Measurements from ENCODE around the gene TTC21A. TPM values are rescaled to one million over a fixed set of nuclear protein-coding genes. Genes with fewer than 3 reads are reported as not detected.

TTC21A gene
- total RNA-seq, 1 experiment from 2014 or later = 1.7 TPM

DNA sequence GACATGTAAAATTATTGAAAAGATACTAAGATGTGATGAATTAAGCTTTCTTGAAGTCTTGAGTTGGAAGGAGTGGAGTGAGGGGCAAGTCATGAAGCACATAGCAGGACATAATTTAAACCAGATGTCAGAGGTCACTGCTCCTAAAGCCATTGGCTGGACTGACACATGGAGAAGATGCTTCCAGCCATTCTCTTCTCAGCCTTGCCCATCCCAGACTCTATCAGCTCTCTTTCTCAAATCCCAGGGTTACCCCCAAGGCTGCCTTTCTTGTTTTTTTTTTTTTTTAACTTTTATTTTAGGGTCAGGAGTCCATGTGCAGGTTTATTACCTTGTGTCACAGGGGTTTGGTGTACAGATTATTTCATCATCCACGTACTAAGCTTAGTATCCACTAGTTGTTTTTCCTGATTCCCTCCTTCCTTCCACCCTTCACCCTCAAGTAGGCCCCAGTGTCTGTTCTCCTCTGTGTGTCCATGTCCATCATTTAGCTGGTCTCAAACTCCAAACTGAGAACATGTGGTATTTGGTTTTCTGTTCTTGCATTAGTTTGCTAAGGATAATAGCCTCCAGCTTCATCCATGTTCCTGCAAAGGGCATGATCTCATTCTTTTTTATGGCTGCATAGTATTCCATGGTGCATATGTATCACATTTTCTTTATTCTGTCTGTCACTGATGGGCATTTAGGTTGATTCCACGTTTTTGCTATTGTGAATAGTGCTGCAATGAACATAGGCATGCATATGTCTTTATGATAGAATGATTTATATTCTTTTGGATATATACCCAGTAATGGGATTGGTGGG is 66.0 kb downstream of the TTC21A start:
- Mint-ChIP-seq H3K27me3 (ENCODE audit: low read depth) (peaks cover 7% of the 10 kb centered on the region), H3K36me3 (ENCODE audit: insufficient read depth in 1 of 3, low read depth in 3 of 3) (no peaks in the 10 kb centered on the region), H3K4me3 (no peak overlapping the region), H3K9me3 (peaks cover 6 to 10% of the 10 kb centered on the region in 2 experiments), H3K4me1 (peaks cover 23 to 24% of the 10 kb centered on the region in 2 experiments), H3K27ac (no peak overlapping the region)
- H4K91ac ChIP-seq (ENCODE audit: insufficient read length, low read depth, low read length) = no peak overlapping the region
- no peak overlapping the region for H2BK120ac ChIP-seq (ENCODE audit: low read depth, low read length, poor library complexity, severe bottlenecking)
- H3T11ph ChIP-seq (ENCODE audit: low read length) = no peak overlapping the region
- no peak for DNase-seq
- no peaks in the 10 kb centered on the region for H3K9me3 ChIP-seq (ENCODE audit: control insufficient read depth, low read depth, low read length)
- H3K4me2 ChIP-seq (ENCODE audit: insufficient read depth, insufficient read length, low read length) = no peak overlapping the region
- H3K79me2 ChIP-seq (ENCODE audit: insufficient read depth, low read length) = no peaks in the 10 kb centered on the region
- no peak overlapping the region for H2AK5ac ChIP-seq (ENCODE audit: insufficient read length, low read length)
- H3K4ac ChIP-seq (ENCODE audit: low read depth, low read length) = no peak overlapping the region
- no peak overlapping the region for H3K9ac ChIP-seq (ENCODE audit: extremely low read depth, insufficient read length, low read length)
- H2AFZ ChIP-seq (ENCODE audit: low read length) = no peak overlapping the region
- H3K14ac ChIP-seq (ENCODE audit: insufficient read depth, low read length) = no peak overlapping the region
- H4K5ac ChIP-seq (ENCODE audit: insufficient read length, low read depth, low read length) = no peak overlapping the region
- no peak overlapping the region for H4K8ac ChIP-seq (replicated peaks; ENCODE audit: insufficient read length, low read depth, low read length)
- H2BK12ac ChIP-seq (ENCODE audit: insufficient read length, low read depth, low read length) = no peak overlapping the region
- H3K18ac ChIP-seq (ENCODE audit: insufficient read length, low read depth, low read length) = no peak overlapping the region
- peaks cover 3% of the 10 kb centered on the region for H3K23me2 ChIP-seq (ENCODE audit: insufficient read length, low read depth, low read length, poor library complexity, severe bottlenecking)
- no peak overlapping the region for H2BK5ac ChIP-seq (ENCODE audit: insufficient read length, low read length)
- H3K23ac ChIP-seq (ENCODE audit: insufficient read length, low read depth, low read length) = no peak overlapping the region
- peaks cover 6% of the 10 kb centered on the region; the same call in 1 of the 2 replicates for H3K4me1 ChIP-seq (ENCODE audit: insufficient read depth, low read length)
- H3K27ac ChIP-seq (ENCODE audit: insufficient read length, low read depth, low read length) = no peak overlapping the region
- H3K27me3 ChIP-seq (ENCODE audit: insufficient read depth, low read length) = no peaks in the 10 kb centered on the region; the same call in 1 of the 2 replicates
- H2BK20ac ChIP-seq (ENCODE audit: low read depth, low read length, poor library complexity, severe bottlenecking) = no peak overlapping the region
- H2BK15ac ChIP-seq (ENCODE audit: low read depth, low read length) = no peak overlapping the region
- TF ChIP-seq, protein P1, sequence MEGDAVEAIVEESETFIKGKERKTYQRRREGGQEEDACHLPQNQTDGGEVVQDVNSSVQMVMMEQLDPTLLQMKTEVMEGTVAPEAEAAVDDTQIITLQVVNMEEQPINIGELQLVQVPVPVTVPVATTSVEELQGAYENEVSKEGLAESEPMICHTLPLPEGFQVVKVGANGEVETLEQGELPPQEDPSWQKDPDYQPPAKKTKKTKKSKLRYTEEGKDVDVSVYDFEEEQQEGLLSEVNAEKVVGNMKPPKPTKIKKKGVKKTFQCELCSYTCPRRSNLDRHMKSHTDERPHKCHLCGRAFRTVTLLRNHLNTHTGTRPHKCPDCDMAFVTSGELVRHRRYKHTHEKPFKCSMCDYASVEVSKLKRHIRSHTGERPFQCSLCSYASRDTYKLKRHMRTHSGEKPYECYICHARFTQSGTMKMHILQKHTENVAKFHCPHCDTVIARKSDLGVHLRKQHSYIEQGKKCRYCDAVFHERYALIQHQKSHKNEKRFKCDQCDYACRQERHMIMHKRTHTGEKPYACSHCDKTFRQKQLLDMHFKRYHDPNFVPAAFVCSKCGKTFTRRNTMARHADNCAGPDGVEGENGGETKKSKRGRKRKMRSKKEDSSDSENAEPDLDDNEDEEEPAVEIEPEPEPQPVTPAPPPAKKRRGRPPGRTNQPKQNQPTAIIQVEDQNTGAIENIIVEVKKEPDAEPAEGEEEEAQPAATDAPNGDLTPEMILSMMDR (conservative IDR thresholded peaks at IDR 0.05) = no peak
- no peak overlapping the region for H3K56ac ChIP-seq (ENCODE audit: insufficient read length, low read depth, low read length)
- WGBS (ENCODE audit: extremely low coverage, insufficient read length, low lambda C conversion rate) = no CpG with 5 or more reads among the region's 2 CpGs
- no peaks in the 10 kb centered on the region for H4K20me1 ChIP-seq (ENCODE audit: control insufficient read depth, insufficient read depth, insufficient read length)
- no peaks in the 10 kb centered on the region for H3K79me1 ChIP-seq (ENCODE audit: insufficient read depth, low read depth, low read length, poor library complexity, severe bottlenecking)
